ENCODE results near the gene HCN2. TPM values are rescaled to one million over a fixed set of nuclear protein-coding genes. Genes with fewer than 3 reads are reported as not detected.

HCN2 gene
- total and polyA plus RNA-seq, 2 of the 8 experiments (the other 6 are each of a cell fraction or from before 2014, with no cell fraction given) = 1.0 to 4.0 TPM

GRCh38 chr19:653425-653824 is 63.7 kb downstream of the HCN2 start:
- H3K27ac ChIP-seq (ENCODE audit: low read depth, low read length) = no peak overlapping the region
- no peak overlapping the region for H3K4me2 ChIP-seq (ENCODE audit: insufficient read depth in 1 of 2, low read depth in 2 of 2, low read length in 2 of 2)
- H2AFZ ChIP-seq (ENCODE audit: low read length) = no peak overlapping the region
- H2BK15ac ChIP-seq (ENCODE audit: low read length) = no peak overlapping the region
- FAIRE-seq (no peak), DNase-seq (ENCODE audit: low read depth in 1 of 2, low spot score in 2 of 2) (no peak)
- no peak overlapping the region for H3K14ac ChIP-seq (ENCODE audit: insufficient read length)
- no peaks in the 10 kb centered on the region for H3K23me2 ChIP-seq (ENCODE audit: low read depth, low read length)
- H2AK5ac ChIP-seq (ENCODE audit: low read depth, low read length) = no peak overlapping the region
- H2BK20ac ChIP-seq (ENCODE audit: low read length) = no peak overlapping the region
- H4K20me1 ChIP-seq (replicated peaks in 1 of 2; ENCODE audit: control insufficient read depth in 1 of 2, insufficient read depth in 2 of 2, low read length in 2 of 2) = peaks cover 39 to 43% of the 10 kb centered on the region in 2 experiments
- H3K79me2 ChIP-seq (ENCODE audit: control insufficient read depth in 1 of 2, insufficient read depth in 2 of 2, low read length in 2 of 2) = peaks cover 19 to 62% of the 10 kb centered on the region in 2 experiments
- H3K18ac ChIP-seq (ENCODE audit: extremely low read depth, low read length) = no peak overlapping the region
- no peak overlapping the region for H2BK5ac ChIP-seq (ENCODE audit: low read depth, low read length)
- H3K79me1 ChIP-seq (ENCODE audit: low read depth, low read length) = peaks cover 18% of the 10 kb centered on the region
- no peak overlapping the region for H3K4me3 ChIP-seq (ENCODE audit: extremely low read depth in 1 of 4, insufficient read depth in 2 of 4, low read depth in 3 of 4, low read length in 4 of 4)
- H3K4me1 ChIP-seq (replicated peaks in 1 of 4; ENCODE audit: control insufficient read depth in 3 of 4, insufficient read depth in 4 of 4, low read length in 3 of 4) = no peaks in the 10 kb centered on the region; a peak in 2 of 7 replicates
- WGBS, 2 experiments (ENCODE audit: extremely low coverage in 1 of 2, insufficient coverage in 1 of 2, insufficient read length in 1 of 2, insufficient replicate concordance in 2 of 2, low coverage in 1 of 2, low lambda C conversion rate in 2 of 2, missing lambda C conversion rate in 1 of 2) = 94% methylated on average over 17 of the region's 17 CpGs; no CpG with 5 or more reads in 1 of the 2 experiments
- ChIA-PET POLR2A (ENCODE audit: partially characterized antibody) (interaction anchor here (2.0 kb wide), 1 partner anchor 81 kb away, joined by 6 read pairs; the partner anchor contains the start of gene BSG), CTCF (ENCODE audit: partially characterized antibody) (no interaction called here)
- H4K8ac ChIP-seq (ENCODE audit: extremely low read depth, insufficient read depth, low read length) = peak overlapping the region; percentile 71
- H3K27me3 ChIP-seq (replicated peaks in 1 of 4; ENCODE audit: control insufficient read depth in 3 of 4, extremely low read depth in 1 of 4, insufficient read depth in 3 of 4, low read length in 3 of 4) = no peaks in the 10 kb centered on the region
- H3K56ac ChIP-seq (replicated peaks; ENCODE audit: insufficient read length, low read depth, low read length) = no peak overlapping the region
- H4K91ac ChIP-seq (replicated peaks; ENCODE audit: insufficient read length, low read length) = no peak overlapping the region
- no peaks in the 10 kb centered on the region for H3K9me3 ChIP-seq (ENCODE audit: insufficient read depth in 2 of 2, low read depth in 1 of 2, low read length in 1 of 2)
- H4K5ac ChIP-seq (ENCODE audit: insufficient read length, low read depth, low read length) = no peak overlapping the region
- H3K23ac ChIP-seq (ENCODE audit: insufficient read length) = no peak overlapping the region
- H2BK12ac ChIP-seq (ENCODE audit: low read depth, low read length) = no peak overlapping the region
- no peak overlapping the region for H2BK120ac ChIP-seq (replicated peaks; ENCODE audit: low read depth, low read length)
- H3K4ac ChIP-seq (replicated peaks; ENCODE audit: insufficient read length, low read depth, low read length) = no peak overlapping the region
- H3K36me3 ChIP-seq (ENCODE audit: control insufficient read depth in 2 of 4, insufficient read depth in 4 of 4, low read length in 3 of 4) = peaks cover 2 to 43% (median 6%) of the 10 kb centered on the region in 4 experiments; a peak in 6 of 8 replicates
- no peak overlapping the region for H3K9ac ChIP-seq (replicated peaks in 1 of 4; ENCODE audit: extremely low read depth in 1 of 4, low read depth in 3 of 4, low read length in 3 of 4)
- TF ChIP-seq TAF7 (optimal IDR thresholded peaks at IDR 0.05; ENCODE audit: borderline replicate concordance, low read depth, low read length) = no peak
- TF ChIP-seq CBX5 (IDR thresholded peaks at IDR 0.05; ENCODE audit: low read depth, low read length) = no peak
- TF ChIP-seq KDM1A (IDR thresholded peaks at IDR 0.05; ENCODE audit: borderline replicate concordance, low read length) = no peak
- no peak for TF ChIP-seq ASH2L (IDR thresholded peaks at IDR 0.05; ENCODE audit: low read length)
- no peak for TF ChIP-seq JUND (IDR thresholded peaks at IDR 0.05; ENCODE audit: low read length)
- TF ChIP-seq CHD2 (IDR thresholded peaks at IDR 0.05; ENCODE audit: low read length) = no peak
- TF ChIP-seq CTCF (IDR thresholded peaks at IDR 0.05; ENCODE audit: control extremely low read depth in 1 of 3, insufficient read depth in 1 of 3, low read depth in 1 of 3, low read length in 3 of 3) = no peak
- TF ChIP-seq CHD1 (IDR thresholded peaks at IDR 0.05; ENCODE audit: low read depth, low read length) = no peak
- no peak for TF ChIP-seq EZH2 (IDR thresholded peaks at IDR 0.05; ENCODE audit: low read depth, low read length, severe bottlenecking)
- TF ChIP-seq JUN (IDR thresholded peaks at IDR 0.05; ENCODE audit: low read depth, low read length) = no peak
- TF ChIP-seq RXRA (IDR thresholded peaks at IDR 0.05; ENCODE audit: insufficient read depth, low read depth, low read length) = no peak
